Activated CD8-positive, alpha-beta memory T cell treated with anti-CD3 and anti-CD28 coated beads for 36 hours (primary cell): ENCODE measurements around the gene CFAP92. TPM values are rescaled to one million over a fixed set of nuclear protein-coding genes. Genes with fewer than 3 reads are reported as not detected.

ENCODE experiments used
- CTCF ChIA-PET: fragments of 350-600 bp; sonication (Branson Sonifier 250); formaldehyde crosslinking; loops from one replicate; lab custom pipeline; 2021; ENCODE audit warnings: antibody characterized with exemption; lab: Charles Lee
- POLR2A ChIA-PET: fragments of 350-600 bp; sonication (Branson Sonifier 250); formaldehyde crosslinking; loops from one replicate; lab custom pipeline; 2021; ENCODE audit warnings: antibody characterized with exemption; lab: Charles Lee
- total RNA-seq, 2 experiments: library from RNA; stranded (reverse); gene quantifications; one replicate each; pipeline ENCODE4 v1.2.3, GENCODE V29; 2021

The CFAP92 gene
- total RNA-seq, 2 experiments from 2014 or later, result 0.06 to 0.11 TPM

- POLR2A ChIA-PET, result interaction anchor here (0.6 kb wide), 1 partner anchor 1412 kb away, joined by 3 read pairs; no protein-coding TSS in a partner anchor
- CTCF ChIA-PET, result interaction anchor here (1.3 kb wide), 1 partner anchor 28 kb away, joined by 4 read pairs; no protein-coding TSS in a partner anchor
These were observed 5.2 kb upstream of the CFAP92 start for GRCh38 chr3:128999102-128999501.

DNA sequence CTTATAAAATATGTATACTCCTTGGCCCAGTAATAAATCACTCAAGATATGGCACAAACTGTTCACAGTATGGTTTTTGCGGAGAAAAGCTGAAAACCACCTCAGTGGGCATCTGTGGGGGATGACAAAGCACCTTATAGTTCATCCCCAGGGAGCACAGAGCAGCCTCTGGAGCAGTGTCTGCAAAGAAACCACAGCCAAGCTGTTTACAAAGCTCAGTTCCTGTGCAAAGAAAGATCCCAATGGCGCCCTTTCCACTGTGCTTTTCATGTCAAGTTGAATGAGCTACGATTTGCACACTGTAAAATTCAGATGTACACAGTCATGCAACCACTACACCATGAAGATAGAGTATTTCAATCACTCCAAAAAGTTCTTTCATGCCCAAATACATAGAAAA lies 4.7 kb upstream of the CFAP92 start:
- POLR2A ChIA-PET, result interaction anchor here (0.6 kb wide), 1 partner anchor 1412 kb away, joined by 3 read pairs; no protein-coding TSS in a partner anchor

DNA sequence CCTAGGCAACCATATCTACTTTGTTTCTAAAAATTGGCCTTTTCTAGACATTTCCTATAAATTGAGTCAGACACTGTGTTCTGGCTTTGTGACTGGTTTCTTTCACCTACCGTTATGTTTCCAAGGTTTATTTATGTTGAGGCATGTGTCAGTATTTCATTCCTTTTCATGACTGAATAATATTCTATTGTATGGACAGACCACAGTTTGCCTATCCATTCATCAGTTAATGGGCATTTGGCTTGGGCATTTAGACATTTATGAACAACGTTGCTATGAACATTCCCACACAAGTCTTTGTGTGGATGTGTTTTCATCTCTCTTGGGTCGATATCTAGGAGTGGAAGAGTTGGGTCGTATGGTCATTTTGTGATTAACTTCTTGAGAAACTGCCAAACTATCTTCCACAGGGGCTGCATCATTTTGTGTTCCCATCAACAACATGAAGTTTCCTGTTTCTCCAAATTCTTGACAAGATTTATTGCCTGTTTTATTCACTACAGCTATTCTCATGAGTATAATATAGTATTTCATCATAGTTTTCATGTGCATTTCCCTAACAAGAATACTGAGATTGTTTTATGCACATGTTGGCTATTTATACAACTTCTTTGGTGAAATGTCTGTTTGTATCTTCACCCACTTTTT lies 3.7 kb upstream of the CFAP92 start:
- POLR2A ChIA-PET, result no interaction called here

More for the DNA sequence above, 4.7 kb upstream of the CFAP92 start:
- CTCF ChIA-PET, result interaction anchor here (0.5 to 1.4 kb wide), 3 partner anchors 28 to 98 kb away, joined by 3 to 4 read pairs (median 4); no protein-coding TSS in a partner anchor

GRCh38 chr3:128996726-128997125 lies 2.9 kb upstream of the CFAP92 start:
- ChIA-PET CTCF (interaction anchor here (0.9 to 1.1 kb wide), 3 partner anchors 12 to 30 kb away, joined by 3 to 4 read pairs (median 3); no protein-coding TSS in a partner anchor), POLR2A (no interaction called here)

More for the DNA sequence above, 3.7 kb upstream of the CFAP92 start:
- CTCF ChIA-PET, result interaction anchor here (1.4 kb wide), 1 partner anchor 29 kb away, joined by 4 read pairs; no protein-coding TSS in a partner anchor

DNA sequence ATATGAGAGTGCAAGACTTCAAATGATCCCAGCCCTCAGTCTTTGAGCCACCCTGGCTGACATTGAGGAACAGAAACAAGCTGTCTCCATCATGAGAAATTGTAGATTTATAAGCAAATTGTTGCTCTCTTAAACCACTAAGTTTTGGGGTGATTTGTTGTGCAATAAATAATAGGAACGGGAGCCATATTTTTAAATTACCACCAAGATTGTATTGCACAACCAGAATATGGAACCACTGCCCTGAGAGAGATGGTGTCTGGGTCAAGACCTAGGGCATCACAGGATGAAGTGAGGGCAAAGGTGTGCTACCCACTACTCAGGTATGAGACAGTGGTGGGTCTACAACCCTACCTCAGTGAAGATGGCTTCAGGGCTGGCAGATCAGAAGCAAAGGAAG lies 2.3 kb upstream of the CFAP92 start:
- CTCF ChIA-PET, result interaction anchor here (0.9 to 1.1 kb wide), 4 partner anchors 12 to 249 kb away, joined by 3 to 4 read pairs (median 4); no protein-coding TSS in a partner anchor
- POLR2A ChIA-PET, result no interaction called here

GRCh38 chr3:128995737-128996136 lies 1.9 kb upstream of the CFAP92 start:
- CTCF ChIA-PET, result interaction anchor here (0.9 to 3.4 kb wide), 4 partner anchors 25 to 250 kb away, joined by 3 to 15 read pairs (median 4); no protein-coding TSS in a partner anchor
- POLR2A ChIA-PET, result no interaction called here

- ChIA-PET CTCF (interaction anchor here (0.9 to 3.4 kb wide), 6 partner anchors 11 to 251 kb away, joined by 3 to 15 read pairs (median 4); no protein-coding TSS in a partner anchor), POLR2A (interaction anchor here (0.8 to 1.2 kb wide), 3 partner anchors 9 to 57 kb away, joined by 3 to 4 read pairs (median 3); no protein-coding TSS in a partner anchor)
These were observed 988 bp upstream of the CFAP92 start for GRCh38 chr3:128994581-128995546.

- CTCF ChIA-PET, result interaction anchor here (0.9 to 3.4 kb wide), 6 partner anchors 10 to 59 kb away, joined by 3 to 15 read pairs (median 4); no protein-coding TSS in a partner anchor
- POLR2A ChIA-PET, result interaction anchor here (0.8 to 1.2 kb wide), 3 partner anchors 10 to 58 kb away, joined by 3 to 4 read pairs (median 3); no protein-coding TSS in a partner anchor
These were observed 267 bp upstream of the CFAP92 start for GRCh38 chr3:128994173-128994512.

DNA sequence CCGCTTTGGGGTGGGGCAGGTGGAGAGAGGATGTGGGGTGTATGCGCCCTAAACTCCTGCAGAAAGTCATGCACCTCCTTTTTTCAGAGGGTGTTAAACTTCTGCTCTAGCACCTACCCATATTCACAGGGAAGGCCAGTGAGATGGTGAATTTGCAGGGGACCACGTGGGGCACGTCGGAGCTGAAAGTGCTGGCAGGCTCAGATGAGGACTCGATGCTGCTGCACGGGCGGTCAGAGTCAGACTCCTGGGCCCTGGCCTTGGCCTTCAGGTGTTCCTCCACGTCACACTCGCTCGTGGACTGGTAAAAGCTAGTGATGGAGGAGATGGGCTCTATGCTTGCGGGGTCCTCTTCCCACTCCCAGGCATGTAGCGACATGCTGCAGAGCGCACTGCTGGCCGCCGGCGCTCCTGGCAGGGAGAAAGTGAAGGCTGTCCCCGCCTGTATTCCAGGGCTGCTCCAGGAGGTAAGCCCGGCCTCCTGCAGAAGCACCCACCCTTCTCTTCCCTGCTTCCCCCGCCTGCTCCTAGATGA lies 883 bp downstream of the CFAP92 start:
- CTCF ChIA-PET, result interaction anchor here (1.1 to 3.4 kb wide), 5 partner anchors 11 to 60 kb away, joined by 3 to 15 read pairs (median 5); no protein-coding TSS in a partner anchor

GRCh38 chr3:128991355-128991895 lies 2.5 kb downstream of the CFAP92 start:
- ChIA-PET CTCF (no interaction called here), POLR2A (no interaction called here)

More for the DNA sequence above, 883 bp downstream of the CFAP92 start:
- POLR2A ChIA-PET, result no interaction called here

- CTCF ChIA-PET, result interaction anchor here (0.7 kb wide), 1 partner anchor 302 kb away, joined by 3 read pairs; no protein-coding TSS in a partner anchor
- POLR2A ChIA-PET, result no interaction called here
These were observed 5.6 kb downstream of the CFAP92 start for GRCh38 chr3:128988286-128988685.

DNA sequence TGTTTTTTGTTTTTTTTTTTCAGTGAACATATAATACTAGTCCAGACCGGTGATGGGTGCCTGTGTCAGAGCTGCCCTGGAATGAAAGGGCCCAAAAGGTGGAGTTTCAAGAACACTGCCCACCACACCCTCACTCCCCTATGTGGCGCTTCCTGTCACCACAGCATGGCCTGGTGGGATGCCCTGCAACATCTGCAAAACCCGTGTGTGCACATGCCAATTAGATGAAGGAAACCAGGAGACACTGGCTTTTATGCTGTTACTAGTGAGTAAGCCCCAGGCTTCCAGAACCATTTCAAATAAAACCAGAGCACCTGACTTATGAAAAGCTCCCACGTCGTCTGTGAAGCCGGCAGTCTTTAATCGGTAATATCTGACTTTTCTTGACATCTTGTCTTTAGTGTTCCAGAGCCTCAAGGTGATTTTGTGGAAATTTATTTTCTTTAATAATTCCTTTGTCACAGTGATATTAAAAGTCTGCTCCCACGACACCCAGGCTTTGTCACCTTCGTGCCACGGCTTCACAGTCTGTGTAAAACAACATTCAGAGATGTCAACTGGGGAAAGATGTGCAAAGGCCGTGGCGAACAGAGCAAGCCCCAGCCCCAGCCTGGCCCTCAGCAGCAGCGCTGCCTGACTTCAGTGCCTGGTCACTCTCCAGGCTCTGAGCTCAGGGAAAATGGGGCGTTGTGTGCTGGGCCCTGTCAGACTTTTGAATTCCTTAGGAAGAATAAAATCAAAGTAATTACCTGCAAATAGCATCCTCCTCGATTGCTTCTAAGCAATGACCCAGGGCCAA lies 6.4 kb downstream of the CFAP92 start:
- CTCF ChIA-PET, result no interaction called here

DNA sequence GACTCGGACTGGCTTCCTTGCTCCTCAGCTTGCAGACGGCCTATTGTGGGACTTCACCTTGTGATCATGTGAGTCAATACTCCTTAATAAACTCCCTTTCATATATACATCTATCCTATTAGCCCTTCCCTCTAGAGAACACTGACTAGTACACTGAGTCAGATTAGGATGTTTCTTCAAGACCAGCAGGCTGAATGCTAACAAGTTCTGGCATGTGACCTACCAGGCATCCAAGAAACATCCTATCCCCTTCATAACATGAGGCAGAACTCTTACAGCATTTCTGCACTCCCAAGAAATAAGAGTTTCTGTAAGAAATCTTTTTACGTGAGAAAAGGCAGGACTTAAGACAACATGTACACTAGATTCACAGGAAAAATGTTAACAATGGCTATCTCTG lies 9.3 kb downstream of the CFAP92 start:
- ChIA-PET POLR2A (no interaction called here), CTCF (no interaction called here)

More for the DNA sequence above, 6.4 kb downstream of the CFAP92 start:
- POLR2A ChIA-PET, result no interaction called here

DNA sequence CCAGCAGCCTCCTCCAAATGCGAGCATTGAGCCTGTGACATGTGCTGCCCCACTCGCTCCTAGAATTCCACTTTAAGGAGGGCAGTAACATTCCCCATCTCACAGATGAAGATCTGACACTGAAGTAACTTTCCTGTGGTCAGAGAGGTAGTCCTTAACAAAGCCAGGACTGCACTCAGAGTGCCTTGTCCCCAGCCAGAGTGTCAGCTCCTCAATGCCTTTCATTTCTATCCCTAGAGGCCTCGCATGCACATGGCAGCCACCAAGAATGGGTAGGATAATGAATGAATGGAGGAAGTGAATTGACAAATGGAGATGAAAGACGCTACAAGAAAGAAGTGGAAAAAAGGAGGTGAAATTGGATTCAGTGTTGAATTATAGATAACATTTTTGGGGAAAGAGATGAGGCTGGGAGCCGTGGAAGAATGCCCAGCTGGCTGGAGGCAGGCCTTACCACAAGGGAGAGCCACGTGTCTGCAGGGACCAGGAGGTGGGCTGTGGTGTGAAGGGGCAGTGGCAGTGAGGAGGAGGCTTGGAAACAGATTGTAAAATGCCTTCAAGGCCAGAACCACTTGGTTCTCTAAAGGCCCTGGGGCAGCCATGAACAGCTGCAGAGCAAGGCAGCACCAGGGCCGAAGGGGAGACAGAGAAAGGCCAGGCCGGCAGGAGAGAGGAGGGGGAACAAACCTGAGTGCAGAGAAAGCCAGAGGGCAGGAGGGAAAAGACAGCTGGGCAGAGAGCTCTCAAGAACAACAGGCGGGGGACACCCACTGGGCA lies 10.4 kb downstream of the CFAP92 start:
- POLR2A ChIA-PET, result no interaction called here
- CTCF ChIA-PET, result interaction anchor here (1.0 to 1.5 kb wide), 2 partner anchors 11 to 13 kb away, joined by 3 read pairs; partner anchors contain the start of gene CFAP92

- ChIA-PET CTCF (no interaction called here), POLR2A (no interaction called here)
These were observed 18.6 kb downstream of the CFAP92 start for GRCh38 chr3:128975276-128975675.

- ChIA-PET CTCF (no interaction called here), POLR2A (no interaction called here)
These were observed 19.8 kb downstream of the CFAP92 start for GRCh38 chr3:128973988-128974564.
